Testis (tissue), 3 donors: ENCODE results near the gene MYH9. TPM values are rescaled to one million over a fixed set of nuclear protein-coding genes. Genes with fewer than 3 reads are reported as not detected.

Source experiments
- DNase-seq: peaks from one replicate; pipeline ENCODE4 v3.0.0-alpha.2; 2019
- H3K27ac ChIP-seq, 2 donors: fragments of 200-600 bp; sonication (generic); one replicate each; pipeline ENCODE4 v1.5.1; 2019
- H3K27me3 ChIP-seq: fragments of 200-600 bp; sonication (generic); one replicate; pipeline ENCODE4 v1.5.1; 2019
- H3K36me3 ChIP-seq: fragments of 200-600 bp; sonication (generic); one replicate; pipeline ENCODE4 v1.5.1; 2017; ENCODE audit warnings: low read depth; ENCODE audit errors: missing control alignments
- H3K4me1 ChIP-seq: fragments of 200-600 bp; sonication (generic); one replicate; pipeline ENCODE4 v1.5.1; 2019
- H3K4me3 ChIP-seq, 2 donors: fragments of 200-600 bp; sonication (generic); one replicate each; pipeline ENCODE4 v1.5.1; 2017 to 2019
- H3K9me3 ChIP-seq: fragments of 200-600 bp; sonication (generic); one replicate; pipeline ENCODE4 v1.5.1; 2017
- CTCF ChIP-seq, 3 experiments: fragments of 450-650 bp in 2 of 3; fragments of 200-600 bp in 1 of 3; sonication (generic) in 1 of 3; IDR thresholded peaks; one replicate each; pipeline ENCODE4 v1.5.1; 2016 to 2019; ENCODE audit warnings: antibody characterized with exemption in 3 of 3, mild to moderate bottlenecking in 2 of 3, moderate library complexity in 1 of 3
- POLR2A ChIP-seq: fragments of 450-650 bp; IDR thresholded peaks from one replicate; pipeline ENCODE4 v1.6.1; 2017; ENCODE audit warnings: antibody characterized with exemption, mild to moderate bottlenecking, moderate library complexity
- WGBS, 2 donors: methylation state at CpG; one replicate each; pipeline ENCODE4 v1.1.5; 2018; 5-methylcytosine and 5-hydroxymethylcytosine counted together
- intact Hi-C: fragments of 100-400 bp; cut with DNase I; formaldehyde crosslinking; loops from one replicate; pipeline ENCODE4 v1.15.1; 2023; ENCODE audit warnings: low total_unique reads
- polyA plus RNA-seq: library from polyadenylated mRNA; stranded (reverse); fragments of 350-450 nt; fragmentation: Illumina TruSeq; extraction: RNeasy Lipid Tissue Mini Kit (QIAGEN cat#74804); gene quantifications from one replicate; pipeline ENCODE4 v1.2.3, GENCODE V29; 2014; ENCODE audit warnings: low read depth, low replicate concordance; ENCODE audit not compliant: insufficient read depth
- total RNA-seq, 2 donors: library from RNA; depleted of rRNA; stranded (reverse); fragments of >200 nt; gene quantifications; one replicate each; pipeline ENCODE4 v1.2.3, GENCODE V29; 2016

MYH9 gene
- total and polyA plus RNA-seq, 3 donors from 2014 or later = 129 to 146 (median 141) TPM

DNA sequence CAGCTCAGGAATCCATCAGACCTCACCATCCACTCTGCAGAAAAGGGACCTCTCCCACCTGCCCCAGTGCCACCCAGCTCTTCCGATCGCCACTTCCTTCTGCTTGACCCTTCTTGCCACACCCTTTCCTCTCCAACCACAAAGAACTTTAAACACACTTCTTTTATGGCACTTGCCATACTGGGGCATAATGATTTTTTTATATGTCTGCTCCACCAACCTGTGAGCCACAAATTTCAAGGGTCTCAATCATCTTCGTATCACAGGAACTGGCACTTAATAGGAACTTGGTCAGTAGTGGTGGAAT is 11.7 kb upstream of the MYH9 start:
- H3K9me3 ChIP-seq = no peaks in the 10 kb centered on the region
- H3K4me3 ChIP-seq = no peak overlapping the region
- intact Hi-C loops = no loop called here
- no peak overlapping the region for H3K27ac ChIP-seq
- H3K36me3 ChIP-seq = no peaks in the 10 kb centered on the region
- TF ChIP-seq CTCF (IDR thresholded peaks at IDR 0.05) = no peak
- TF ChIP-seq POLR2A = no peak
- WGBS, 2 donors = 67 to 85% methylated on average over 3 of the region's 3 CpGs
- no peaks in the 10 kb centered on the region for H3K27me3 ChIP-seq
- DNase-seq = no peak
- H3K4me1 ChIP-seq = no peaks in the 10 kb centered on the region

DNA sequence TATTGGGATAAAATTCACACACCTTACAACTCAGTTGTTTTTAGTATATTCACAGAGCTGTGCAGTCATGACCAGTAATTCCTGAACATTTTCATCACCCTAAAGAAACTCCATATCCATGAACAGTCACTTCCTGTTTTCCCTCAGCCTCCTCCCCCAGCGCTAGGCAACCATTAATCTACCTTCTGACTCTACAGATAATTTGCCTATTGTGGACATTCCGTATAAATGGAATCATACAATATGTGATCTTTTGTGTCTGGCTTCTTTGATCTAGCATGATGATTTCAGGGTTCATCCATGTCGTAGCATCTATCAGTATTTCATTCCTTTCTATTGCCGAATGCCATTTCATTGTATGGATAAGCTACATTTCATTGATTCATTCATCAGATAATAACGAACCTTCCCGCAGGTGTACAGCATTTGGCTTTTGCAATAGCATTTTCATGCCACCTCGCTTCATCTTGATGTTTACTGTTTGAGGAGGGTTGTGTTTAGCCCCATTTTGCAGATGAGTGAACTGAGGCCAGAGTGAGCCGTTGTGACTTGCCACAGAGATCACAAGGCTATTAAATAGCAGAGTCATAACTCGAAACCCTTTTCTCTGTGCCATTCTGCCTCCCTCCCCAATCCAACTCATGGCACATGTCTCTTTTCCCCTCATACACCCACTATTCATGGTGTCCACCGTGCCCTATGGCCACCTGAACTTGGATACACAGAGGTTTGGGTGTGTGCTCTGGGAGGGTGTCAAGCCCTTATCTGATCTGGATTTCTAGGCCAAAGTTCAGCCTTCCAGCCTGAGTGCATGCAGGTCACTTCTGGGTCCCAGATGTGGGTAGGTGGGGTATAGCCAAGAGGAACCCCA is 11.1 kb upstream of the MYH9 start:
- 84 to 90% methylated on average over 10 of the region's 10 CpGs for WGBS, 2 donors
- no peak for DNase-seq
- Histone ChIP-seq H3K27ac (no peak overlapping the region), H3K4me1 (no peaks in the 10 kb centered on the region), H3K4me3 (no peak overlapping the region), H3K9me3 (no peaks in the 10 kb centered on the region), H3K27me3 (no peaks in the 10 kb centered on the region), H3K36me3 (no peaks in the 10 kb centered on the region)
- no peak for TF ChIP-seq POLR2A
- no peak for TF ChIP-seq CTCF (IDR thresholded peaks at IDR 0.05)
- intact Hi-C loops = no loop called here

DNA sequence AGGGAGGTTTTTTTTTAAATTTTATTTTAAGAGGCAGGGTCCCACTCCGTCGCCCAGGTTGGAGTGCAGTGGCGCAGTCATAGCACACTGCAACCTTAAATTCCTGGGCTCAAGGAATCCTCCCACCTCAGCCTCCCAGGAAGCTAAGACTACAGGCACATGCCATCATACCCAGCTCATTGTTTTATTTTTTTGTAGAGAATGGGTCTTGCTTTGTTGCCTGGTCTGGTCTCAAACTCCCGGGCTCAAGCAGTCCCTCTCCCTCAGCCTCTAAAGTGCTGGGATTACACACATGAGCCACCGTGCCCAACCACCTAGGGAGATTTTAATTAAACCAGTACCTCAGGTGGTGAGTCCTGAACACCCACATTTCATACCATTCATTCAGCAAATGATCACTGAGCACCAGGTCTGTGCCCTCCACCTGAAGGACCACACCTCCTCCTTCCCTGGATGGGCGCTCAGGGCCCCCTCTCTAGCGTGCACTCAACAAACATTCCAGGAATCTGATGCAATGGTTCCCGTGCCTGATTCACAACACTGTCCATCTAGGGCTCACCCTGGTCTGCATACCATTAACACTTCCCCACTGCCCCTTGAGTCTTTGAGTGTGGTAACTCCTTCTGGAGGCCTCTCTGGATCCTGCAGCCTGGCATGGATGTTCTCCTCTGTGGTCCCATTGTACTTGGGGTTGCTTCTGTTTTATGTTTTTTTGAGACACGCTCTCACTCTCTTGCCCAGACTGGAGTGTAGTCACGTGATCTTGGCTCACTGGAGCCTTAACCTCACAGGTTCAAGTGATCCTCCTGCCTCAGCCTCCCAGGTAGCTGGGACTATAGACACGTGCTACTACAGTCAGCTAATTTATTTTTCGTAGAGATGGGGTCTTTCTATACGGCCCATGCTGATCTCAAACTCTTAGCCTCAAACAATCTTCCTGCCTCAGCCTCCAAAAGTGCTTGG is 9.6 kb upstream of the MYH9 start:
- Histone ChIP-seq H3K4me1 (no peaks in the 10 kb centered on the region), H3K27ac (no peak overlapping the region), H3K36me3 (no peaks in the 10 kb centered on the region), H3K27me3 (no peaks in the 10 kb centered on the region), H3K9me3 (no peaks in the 10 kb centered on the region), H3K4me3 (no peak overlapping the region)
- WGBS, 2 donors = 86 to 87% methylated on average over 13 of the region's 13 CpGs
- TF ChIP-seq POLR2A (no peak), CTCF (IDR thresholded peaks at IDR 0.05) (no peak)
- intact Hi-C loops = no loop called here
- DNase-seq = no peak

DNA sequence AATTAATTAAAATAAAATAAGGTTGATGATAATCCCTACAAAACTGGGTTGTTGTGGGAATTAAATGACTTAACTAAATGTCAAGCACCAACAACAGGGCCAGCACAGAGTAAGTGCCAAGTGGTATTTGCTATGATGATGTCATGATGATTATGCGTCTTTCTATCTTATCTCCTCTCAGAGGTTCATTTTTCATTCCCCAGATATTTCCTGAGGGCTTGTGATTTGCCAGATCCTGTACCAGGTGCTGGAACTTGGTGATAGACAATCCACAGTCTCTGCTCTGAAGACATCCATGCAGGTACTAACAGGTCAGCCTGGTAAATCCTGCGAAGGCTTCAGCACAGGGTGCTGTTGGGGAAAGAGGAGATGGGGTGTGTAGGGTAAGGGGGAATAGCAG is 8.1 kb upstream of the MYH9 start:
- DNase-seq = no peak
- Histone ChIP-seq H3K9me3 (no peaks in the 10 kb centered on the region), H3K4me3 (no peak overlapping the region), H3K27me3 (no peaks in the 10 kb centered on the region), H3K27ac (no peak overlapping the region), H3K36me3 (no peaks in the 10 kb centered on the region), H3K4me1 (no peaks in the 10 kb centered on the region)
- no peak for TF ChIP-seq CTCF (IDR thresholded peaks at IDR 0.05)
- TF ChIP-seq POLR2A = no peak
- 77 to 81% methylated on average over 2 of the region's 2 CpGs for WGBS, 2 donors
- intact Hi-C loops = no loop called here
